Stimulated activated CD4-positive, alpha-beta T cell treated with anti-CD3 and anti-CD28 coated beads, Interleukin-12 subunit alpha, Interleukin-12 subunit beta, amount 100 ng/mL, for 4 hours (primary cell): ENCODE data around the gene MTAP.

Experiments
- DNase-seq: peaks from one replicate; pipeline ENCODE4 v3.0.0-alpha.2; 2020

Gene MTAP

DNA sequence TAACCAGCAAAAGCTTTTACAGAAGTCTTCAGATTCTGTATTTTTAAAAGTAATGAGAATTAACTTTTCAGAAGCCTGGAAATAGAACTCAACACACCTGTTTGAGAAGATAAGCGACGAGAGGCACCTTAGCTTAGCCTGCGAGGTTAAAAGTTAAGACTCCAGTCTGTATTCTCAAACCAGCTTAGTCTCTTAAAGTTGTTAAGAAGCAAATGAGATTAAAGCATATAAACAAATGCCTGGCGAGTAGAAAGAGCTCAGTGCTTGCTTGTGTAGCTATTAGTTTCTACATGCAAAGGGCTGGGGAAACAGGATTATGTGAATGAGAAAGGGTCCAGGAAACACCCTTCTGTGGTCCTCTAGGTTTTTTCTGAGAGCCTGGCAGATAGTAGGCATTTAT lies 51.7 kb downstream of the MTAP start:
- DNase-seq: no peak

DNA sequence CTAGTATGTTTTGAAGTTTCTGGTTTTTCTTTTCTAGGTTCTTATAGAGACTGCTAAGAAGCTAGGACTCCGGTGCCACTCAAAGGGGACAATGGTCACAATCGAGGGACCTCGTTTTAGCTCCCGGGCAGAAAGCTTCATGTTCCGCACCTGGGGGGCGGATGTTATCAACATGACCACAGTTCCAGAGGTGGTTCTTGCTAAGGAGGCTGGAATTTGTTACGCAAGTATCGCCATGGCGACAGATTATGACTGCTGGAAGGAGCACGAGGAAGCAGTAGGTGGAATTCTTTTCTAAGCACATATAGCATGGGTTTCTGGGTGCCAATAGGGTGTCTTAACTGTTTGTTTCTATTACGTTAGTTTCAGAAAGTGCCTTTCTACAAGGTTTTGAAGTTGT lies 52.2 kb downstream of the MTAP start:
- no peak for DNase-seq

DNA sequence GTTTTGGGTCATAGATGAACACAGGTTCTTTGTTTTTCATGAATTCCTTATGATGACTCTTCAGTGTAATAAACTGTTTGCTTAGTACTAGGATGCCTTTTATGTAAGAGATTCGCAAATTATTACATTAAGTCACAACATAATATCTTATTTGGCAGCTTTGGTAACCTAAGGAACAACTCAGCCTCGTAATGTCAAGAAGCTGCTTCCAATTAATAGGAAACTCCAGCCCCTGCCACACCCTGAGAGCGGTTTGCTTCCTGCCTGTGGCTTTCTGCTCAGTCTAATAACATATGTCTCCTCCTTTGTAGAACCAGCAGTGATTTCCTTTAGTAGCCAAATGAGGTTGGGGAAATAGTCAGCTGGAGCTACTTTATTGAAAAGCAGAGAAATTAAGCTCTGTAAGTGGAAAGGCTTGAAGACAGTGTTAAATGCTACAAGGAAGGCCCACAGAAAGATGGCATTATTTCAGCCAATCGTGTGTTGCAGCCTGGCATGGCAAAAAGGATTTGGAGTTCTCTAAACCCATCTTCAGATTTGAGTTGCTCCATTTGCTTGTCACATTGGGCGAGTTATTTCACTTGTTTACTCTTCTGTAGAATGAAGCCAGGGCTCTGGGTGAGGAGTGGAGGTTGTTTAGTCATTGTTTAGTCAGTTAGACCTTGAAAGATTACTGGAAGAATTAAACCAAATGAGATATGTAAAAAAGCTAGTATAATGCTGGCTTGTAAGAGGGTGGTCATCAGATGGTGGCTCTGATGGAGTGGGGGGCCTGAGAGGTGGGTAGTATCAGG lies 54.1 kb downstream of the MTAP start:
- no peak for DNase-seq

GRCh38 chr9:21862871-21863270 lies 60.4 kb downstream of the MTAP start:
- no peak for DNase-seq

DNA sequence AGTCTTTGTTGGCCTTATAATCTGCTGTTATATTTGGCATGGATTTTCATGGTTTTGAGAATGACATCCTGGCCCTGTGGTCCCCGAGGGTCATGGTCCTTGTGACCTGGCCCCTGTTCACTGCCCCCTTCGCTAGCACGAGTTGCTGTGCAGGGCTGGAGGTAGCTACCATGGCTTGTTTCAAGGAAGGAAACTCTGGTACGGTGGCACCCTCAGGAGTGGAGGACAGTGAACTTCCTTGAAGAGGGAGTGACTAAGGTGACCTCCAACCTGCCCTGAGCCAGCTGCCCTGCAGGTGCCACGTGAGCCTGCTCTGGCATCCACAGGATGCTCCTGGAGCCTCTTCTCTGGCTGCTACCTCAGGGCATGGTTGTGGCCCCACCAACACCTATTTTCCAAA lies 62.1 kb downstream of the MTAP start:
- DNase-seq: no peak

DNA sequence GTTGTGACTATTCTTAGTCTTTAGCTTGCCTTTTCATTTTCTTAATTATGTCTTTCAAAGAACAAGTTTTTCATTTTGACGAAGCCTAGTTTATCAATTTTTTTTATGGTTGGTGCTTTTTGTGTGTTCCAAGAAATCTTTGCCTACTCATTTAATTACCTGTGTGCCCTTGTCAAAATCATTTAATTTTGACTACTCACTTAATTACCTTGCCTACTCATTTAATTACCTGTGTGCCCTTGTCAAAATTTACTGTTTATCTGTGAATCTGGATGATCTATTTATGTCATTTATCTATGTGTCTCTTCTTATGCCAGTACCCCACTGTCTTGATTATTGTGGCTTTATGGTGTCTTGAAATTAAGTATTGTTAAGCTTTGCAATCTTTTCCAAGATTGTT lies 63.9 kb downstream of the MTAP start:
- no peak for DNase-seq

- DNase-seq: no peak
These were observed 69.0 kb downstream of the MTAP start for GRCh38 chr9:21871256-21871975.

DNA sequence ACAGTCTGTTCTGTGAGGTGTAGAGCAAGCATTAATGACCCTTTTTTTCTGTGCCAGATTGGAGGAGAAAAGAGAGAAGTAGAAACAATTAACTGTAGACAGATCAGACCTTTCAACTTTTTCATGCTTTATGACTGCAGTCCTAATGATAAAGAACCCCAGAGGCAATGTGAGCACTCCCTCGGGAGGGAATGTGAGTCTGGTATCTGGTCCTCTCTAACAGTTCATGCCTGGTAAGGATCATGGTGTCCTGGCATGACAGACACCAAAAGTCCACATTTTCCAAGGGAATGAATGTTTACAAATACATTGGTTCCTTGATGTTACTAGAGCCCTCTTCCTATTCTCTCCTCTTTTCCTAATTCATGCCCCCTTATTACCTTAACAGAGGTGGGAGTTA lies 70.3 kb downstream of the MTAP start:
- no peak for DNase-seq

GRCh38 chr9:21873540-21874221 lies 71.2 kb downstream of the MTAP start:
- no peak for DNase-seq

GRCh38 chr9:21875893-21876292 lies 73.5 kb downstream of the MTAP start:
- no peak for DNase-seq

GRCh38 chr9:21883642-21884041 lies 81.2 kb downstream of the MTAP start:
- DNase-seq: no peak

DNA sequence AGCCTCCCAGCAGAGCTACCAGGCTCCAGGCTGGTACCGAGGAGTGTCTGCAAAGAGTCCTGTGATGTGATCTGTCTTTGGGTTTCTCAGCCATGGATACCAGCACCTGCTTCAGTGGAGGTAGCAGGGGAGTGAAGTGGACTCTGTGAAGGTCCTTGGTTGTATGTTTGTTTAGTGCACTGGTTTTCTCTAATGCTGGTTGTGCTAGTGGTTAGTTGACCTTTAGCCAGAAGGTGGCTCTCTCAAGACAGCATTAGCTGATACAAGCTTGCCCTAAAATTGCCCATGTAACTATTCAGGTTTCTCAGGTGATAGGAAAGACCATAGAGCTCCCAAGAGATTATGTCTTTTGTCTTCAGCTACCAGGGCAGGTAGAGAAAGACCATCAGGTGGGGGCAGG lies 87.2 kb downstream of the MTAP start:
- no peak for DNase-seq

GRCh38 chr9:21890696-21891095 lies 88.3 kb downstream of the MTAP start:
- no peak for DNase-seq

- no peak for DNase-seq
These were observed 99.1 kb downstream of the MTAP start for GRCh38 chr9:21901546-21901945.

DNA sequence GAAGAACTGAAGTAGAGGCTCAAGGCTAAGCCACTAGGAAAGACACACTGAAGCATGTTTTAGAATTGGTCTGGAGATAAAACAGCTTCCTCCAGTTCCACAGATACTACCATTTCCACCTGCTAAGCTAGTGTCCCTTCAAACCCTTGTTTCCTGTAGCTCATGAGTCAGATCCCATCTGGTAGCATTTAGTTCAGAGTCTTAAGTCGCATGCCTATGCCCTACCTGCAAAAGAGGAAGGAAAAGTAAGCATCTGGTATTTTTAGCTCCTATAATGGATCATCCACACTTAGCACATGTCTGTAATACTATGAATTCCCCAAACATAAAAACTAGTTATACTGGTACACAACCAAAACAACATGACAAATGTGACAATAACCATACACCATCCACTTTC lies 99.7 kb downstream of the MTAP start:
- DNase-seq: no peak

GRCh38 chr9:21903380-21903965 lies 101.0 kb downstream of the MTAP start:
- DNase-seq: no peak

DNA sequence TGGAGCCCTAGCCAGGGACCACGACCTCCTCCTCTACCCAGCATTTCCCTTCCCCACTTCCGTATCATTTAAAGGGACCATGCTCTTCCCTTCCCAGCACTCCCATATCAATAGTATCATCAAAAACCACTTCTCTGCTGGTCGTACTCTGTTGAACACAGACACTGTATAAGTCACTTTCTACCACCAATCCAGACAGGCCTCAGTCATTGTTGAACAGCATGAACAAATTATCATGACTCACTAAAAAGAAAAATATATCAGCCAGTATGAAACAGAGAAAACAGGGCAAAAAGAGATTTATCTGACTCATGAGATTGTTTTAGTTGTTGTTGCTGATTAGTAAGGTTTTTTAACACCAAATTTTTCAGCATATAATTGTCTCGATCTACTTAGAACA lies 101.9 kb downstream of the MTAP start:
- no peak for DNase-seq

GRCh38 chr9:21904776-21905175 lies 102.3 kb downstream of the MTAP start:
- DNase-seq: no peak

- no peak for DNase-seq
These were observed 103.8 kb downstream of the MTAP start for GRCh38 chr9:21906213-21906612.

- no peak for DNase-seq
These were observed 104.4 kb downstream of the MTAP start for GRCh38 chr9:21906881-21907280.

DNA sequence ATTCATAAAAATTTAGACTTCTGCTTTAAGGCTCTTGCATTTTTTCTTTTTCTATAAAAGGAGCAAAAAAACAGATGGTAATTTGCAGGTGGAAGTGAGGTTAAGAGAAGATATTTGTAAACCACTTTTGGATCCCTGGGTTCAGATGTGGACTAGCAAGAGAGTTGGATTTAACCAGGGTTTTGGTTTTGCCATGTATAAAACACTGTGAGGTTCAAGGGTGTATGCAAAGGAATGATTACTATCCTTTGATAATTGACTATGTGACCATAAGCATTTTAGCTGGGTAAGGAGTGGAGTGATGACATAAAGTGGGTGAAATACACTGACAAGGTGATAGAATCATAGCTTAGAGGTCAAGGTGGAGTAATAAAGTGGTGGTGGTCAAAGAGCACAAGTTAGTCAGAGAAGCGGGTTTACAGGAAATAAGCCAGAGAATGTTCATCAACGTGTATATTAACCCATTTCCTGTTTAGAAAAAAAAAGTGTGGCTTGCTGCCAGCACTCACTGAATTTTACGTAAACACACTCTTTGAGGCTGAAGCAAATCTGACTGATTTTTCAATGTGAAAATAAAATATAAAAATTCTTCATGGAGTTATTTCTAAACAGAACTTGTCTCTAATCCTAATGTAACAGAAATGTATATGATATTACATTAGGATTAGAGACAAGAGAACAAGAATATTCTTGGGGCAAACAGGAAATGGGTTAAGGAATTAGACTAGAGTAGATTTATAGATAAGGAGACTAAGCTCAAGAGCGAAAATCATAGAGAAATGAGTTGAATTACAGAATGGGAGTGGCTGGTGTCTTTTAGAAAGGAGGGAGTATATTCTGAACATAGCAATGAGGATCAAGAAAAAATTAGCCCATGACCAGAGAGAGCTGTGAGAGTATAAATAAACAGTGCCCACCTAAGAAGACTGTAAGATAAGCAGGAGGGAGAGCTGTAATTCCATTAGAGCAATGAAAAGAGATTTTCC lies 117.2 kb downstream of the MTAP start:
- no peak for DNase-seq

- DNase-seq: no peak
These were observed 121.3 kb downstream of the MTAP start for GRCh38 chr9:21923694-21924093.
